B cell (primary cell): ENCODE data around the gene MBP.

Experiments used
- EZH2 ChIP-seq: IDR thresholded peaks from 2 replicates; pipeline ENCODE4 v1.6.1; 2012; ENCODE audit warnings: borderline replicate concordance, low read depth, mild to moderate bottlenecking, moderate library complexity, low read length; ENCODE audit not compliant: insufficient read depth, poor library complexity, severe bottlenecking
- TF ChIP-seq, protein P1 (sequence below): fragments of 200-600 bp; IDR thresholded peaks from one replicate; pipeline ENCODE4 v1.8.0; 2022; ENCODE audit warnings: antibody characterized with exemption, mild to moderate bottlenecking

DNA sequence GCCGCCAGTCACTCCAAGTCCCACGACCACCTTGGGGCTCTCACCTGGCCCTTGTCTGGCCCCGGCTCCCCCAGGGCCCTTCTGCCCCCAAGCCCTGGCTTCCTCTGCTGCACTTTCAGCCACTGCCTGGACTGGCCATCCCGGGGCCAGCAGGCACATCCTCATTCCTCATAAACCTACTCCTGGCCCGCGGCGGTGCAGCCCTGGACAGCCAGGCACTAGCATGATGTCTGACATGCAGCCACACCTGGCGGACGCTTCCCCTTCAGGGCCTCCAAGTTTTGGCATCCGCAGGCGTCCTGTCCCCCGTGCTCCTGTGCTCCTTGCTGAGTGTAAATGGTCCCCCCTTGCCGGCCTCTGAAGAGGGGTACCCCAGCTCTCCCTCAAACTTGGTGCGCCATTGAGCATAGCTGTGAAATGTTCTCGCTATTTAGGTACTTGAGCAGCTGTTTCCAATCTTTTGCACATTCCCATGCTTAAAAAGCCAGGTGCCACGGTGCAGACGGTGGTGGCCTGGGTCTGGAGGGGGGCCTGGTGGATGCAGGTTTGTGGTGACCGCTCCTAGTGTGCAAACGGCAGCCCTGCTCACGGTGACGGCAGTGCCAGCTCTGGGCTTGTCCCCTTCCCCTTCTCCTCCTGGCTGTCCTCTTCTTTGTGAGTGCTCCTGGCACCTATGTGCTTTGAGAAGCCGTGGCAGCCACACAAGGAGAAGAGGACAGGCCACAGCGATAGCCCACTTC is 123.8 kb downstream of the MBP start:
- TF ChIP-seq, protein P1, sequence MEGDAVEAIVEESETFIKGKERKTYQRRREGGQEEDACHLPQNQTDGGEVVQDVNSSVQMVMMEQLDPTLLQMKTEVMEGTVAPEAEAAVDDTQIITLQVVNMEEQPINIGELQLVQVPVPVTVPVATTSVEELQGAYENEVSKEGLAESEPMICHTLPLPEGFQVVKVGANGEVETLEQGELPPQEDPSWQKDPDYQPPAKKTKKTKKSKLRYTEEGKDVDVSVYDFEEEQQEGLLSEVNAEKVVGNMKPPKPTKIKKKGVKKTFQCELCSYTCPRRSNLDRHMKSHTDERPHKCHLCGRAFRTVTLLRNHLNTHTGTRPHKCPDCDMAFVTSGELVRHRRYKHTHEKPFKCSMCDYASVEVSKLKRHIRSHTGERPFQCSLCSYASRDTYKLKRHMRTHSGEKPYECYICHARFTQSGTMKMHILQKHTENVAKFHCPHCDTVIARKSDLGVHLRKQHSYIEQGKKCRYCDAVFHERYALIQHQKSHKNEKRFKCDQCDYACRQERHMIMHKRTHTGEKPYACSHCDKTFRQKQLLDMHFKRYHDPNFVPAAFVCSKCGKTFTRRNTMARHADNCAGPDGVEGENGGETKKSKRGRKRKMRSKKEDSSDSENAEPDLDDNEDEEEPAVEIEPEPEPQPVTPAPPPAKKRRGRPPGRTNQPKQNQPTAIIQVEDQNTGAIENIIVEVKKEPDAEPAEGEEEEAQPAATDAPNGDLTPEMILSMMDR: no peak
- no peak for TF ChIP-seq EZH2
